ENCODE results near the gene TEK.

The TEK gene

DNA sequence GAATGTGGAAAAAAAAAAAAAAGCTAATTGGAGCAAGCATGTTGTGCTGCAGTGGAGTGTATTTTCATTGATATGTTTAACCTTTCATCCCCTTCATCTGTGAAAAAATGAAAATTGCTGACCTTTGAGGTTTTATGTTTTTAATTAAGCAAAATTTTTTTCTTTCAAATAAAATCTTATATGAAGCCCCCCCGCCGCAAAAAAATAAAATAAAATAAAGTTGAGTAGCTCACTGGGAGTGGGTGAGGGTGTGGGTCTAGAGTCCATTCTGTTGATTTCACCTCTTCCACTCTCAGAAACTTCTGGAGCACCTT lies 43.3 kb downstream of the TEK start:
- Histone ChIP-seq H3K4me3 (ENCODE audit: low read length, poor library complexity, severe bottlenecking) (no peak overlapping the region), H3K9me2 (replicated peaks; ENCODE audit: low read depth, low read length) (no peaks in the 10 kb centered on the region), H3K9ac (ENCODE audit: low read depth, low read length, poor library complexity, severe bottlenecking) (no peak overlapping the region), H3K36me3 (ENCODE audit: insufficient read depth, low read length) (no peaks in the 10 kb centered on the region), H2AFZ (ENCODE audit: low read length) (no peak overlapping the region), H3F3A (ENCODE audit: low read depth) (no peaks in the 10 kb centered on the region), H3K4me2 (ENCODE audit: low read depth, low read length, poor library complexity, severe bottlenecking) (no peak overlapping the region), H4K20me1 (ENCODE audit: insufficient read depth, low read length, poor library complexity, severe bottlenecking) (no peaks in the 10 kb centered on the region), H3K27me3 (ENCODE audit: insufficient read depth, low read length, poor library complexity, severe bottlenecking) (no peaks in the 10 kb centered on the region), H3K4me1 (ENCODE audit: insufficient read depth, low read length, poor library complexity, severe bottlenecking) (no peaks in the 10 kb centered on the region), H3K9me3 (ENCODE audit: insufficient read depth, low read depth, low read length) (no peaks in the 10 kb centered on the region), H3K79me2 (ENCODE audit: insufficient read depth, low read length) (no peaks in the 10 kb centered on the region)
- TF ChIP-seq EZH2phosphoT487 (IDR thresholded peaks at IDR 0.05; ENCODE audit: borderline replicate concordance) = no peak
- TF ChIP-seq, protein P1, sequence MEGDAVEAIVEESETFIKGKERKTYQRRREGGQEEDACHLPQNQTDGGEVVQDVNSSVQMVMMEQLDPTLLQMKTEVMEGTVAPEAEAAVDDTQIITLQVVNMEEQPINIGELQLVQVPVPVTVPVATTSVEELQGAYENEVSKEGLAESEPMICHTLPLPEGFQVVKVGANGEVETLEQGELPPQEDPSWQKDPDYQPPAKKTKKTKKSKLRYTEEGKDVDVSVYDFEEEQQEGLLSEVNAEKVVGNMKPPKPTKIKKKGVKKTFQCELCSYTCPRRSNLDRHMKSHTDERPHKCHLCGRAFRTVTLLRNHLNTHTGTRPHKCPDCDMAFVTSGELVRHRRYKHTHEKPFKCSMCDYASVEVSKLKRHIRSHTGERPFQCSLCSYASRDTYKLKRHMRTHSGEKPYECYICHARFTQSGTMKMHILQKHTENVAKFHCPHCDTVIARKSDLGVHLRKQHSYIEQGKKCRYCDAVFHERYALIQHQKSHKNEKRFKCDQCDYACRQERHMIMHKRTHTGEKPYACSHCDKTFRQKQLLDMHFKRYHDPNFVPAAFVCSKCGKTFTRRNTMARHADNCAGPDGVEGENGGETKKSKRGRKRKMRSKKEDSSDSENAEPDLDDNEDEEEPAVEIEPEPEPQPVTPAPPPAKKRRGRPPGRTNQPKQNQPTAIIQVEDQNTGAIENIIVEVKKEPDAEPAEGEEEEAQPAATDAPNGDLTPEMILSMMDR (conservative IDR thresholded peaks at IDR 0.05; ENCODE audit: low read length) = no peak

DNA sequence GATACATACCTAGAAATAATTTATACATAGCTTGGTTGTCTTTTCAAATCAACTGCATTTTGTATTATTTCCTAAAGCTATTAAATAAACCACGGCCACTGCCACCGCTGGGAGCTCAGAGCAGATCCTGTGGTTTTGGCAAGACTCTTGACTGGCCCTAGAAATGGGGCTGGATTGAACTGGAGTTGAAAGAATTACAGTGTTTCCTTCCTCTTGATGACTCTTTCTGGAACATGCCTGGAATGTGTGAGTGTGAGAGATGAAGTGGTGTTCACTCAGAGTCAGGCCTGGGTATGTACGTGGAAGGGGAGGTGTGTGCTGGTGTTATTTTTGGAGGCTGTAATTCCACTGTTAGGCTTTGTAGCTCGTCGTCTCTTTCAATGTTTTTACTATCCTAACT lies 45.9 kb downstream of the TEK start:
- no peak for TF ChIP-seq EZH2phosphoT487 (IDR thresholded peaks at IDR 0.05; ENCODE audit: borderline replicate concordance)
- TF ChIP-seq, protein P1 (conservative IDR thresholded peaks at IDR 0.05; ENCODE audit: low read length) = no peak
- no peaks in the 10 kb centered on the region for H3K9me2 ChIP-seq (replicated peaks; ENCODE audit: low read depth, low read length)
- no peaks in the 10 kb centered on the region for H3F3A ChIP-seq (ENCODE audit: low read depth)
- no peaks in the 10 kb centered on the region for H4K20me1 ChIP-seq (ENCODE audit: insufficient read depth, low read length, poor library complexity, severe bottlenecking)
- H3K36me3 ChIP-seq (ENCODE audit: insufficient read depth, low read length) = no peaks in the 10 kb centered on the region
- no peak overlapping the region for H2AFZ ChIP-seq (ENCODE audit: low read length)
- no peaks in the 10 kb centered on the region for H3K4me1 ChIP-seq (ENCODE audit: insufficient read depth, low read length, poor library complexity, severe bottlenecking)
- no peak overlapping the region for H3K4me3 ChIP-seq (ENCODE audit: low read length, poor library complexity, severe bottlenecking)
- no peak overlapping the region for H3K9ac ChIP-seq (ENCODE audit: low read depth, low read length, poor library complexity, severe bottlenecking)
- no peaks in the 10 kb centered on the region for H3K9me3 ChIP-seq (ENCODE audit: insufficient read depth, low read depth, low read length)
- no peaks in the 10 kb centered on the region for H3K27me3 ChIP-seq (ENCODE audit: insufficient read depth, low read length, poor library complexity, severe bottlenecking)
- no peak overlapping the region for H3K4me2 ChIP-seq (ENCODE audit: low read depth, low read length, poor library complexity, severe bottlenecking)
- H3K79me2 ChIP-seq (ENCODE audit: insufficient read depth, low read length) = no peaks in the 10 kb centered on the region

DNA sequence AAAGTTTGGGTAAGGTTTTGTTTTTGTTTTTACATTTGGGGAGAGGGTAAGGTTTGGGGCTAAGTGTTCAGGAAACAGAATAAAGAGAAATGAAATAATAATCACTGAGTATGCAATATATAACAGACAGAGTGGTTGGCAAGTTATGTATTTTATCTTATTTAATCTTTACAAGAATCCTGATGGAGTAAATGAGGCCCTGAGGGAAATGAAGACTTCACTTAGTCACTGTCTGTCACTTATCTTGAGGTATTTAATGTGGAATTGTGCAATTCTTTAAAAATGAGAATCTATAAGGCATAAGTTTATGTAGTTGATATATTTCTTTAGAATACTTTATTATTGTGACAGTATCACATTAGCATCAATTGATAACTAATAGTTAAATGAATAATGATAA lies 48.1 kb downstream of the TEK start:
- Histone ChIP-seq H3K36me3 (ENCODE audit: insufficient read depth, low read length) (no peaks in the 10 kb centered on the region), H3K4me2 (ENCODE audit: low read depth, low read length, poor library complexity, severe bottlenecking) (no peak overlapping the region), H3K27me3 (ENCODE audit: insufficient read depth, low read length, poor library complexity, severe bottlenecking) (no peaks in the 10 kb centered on the region), H3K4me3 (ENCODE audit: low read length, poor library complexity, severe bottlenecking) (no peak overlapping the region), H2AFZ (ENCODE audit: low read length) (no peak overlapping the region), H3K9ac (ENCODE audit: low read depth, low read length, poor library complexity, severe bottlenecking) (no peak overlapping the region), H3K4me1 (ENCODE audit: insufficient read depth, low read length, poor library complexity, severe bottlenecking) (no peaks in the 10 kb centered on the region), H4K20me1 (ENCODE audit: insufficient read depth, low read length, poor library complexity, severe bottlenecking) (no peaks in the 10 kb centered on the region), H3K9me3 (ENCODE audit: insufficient read depth, low read depth, low read length) (no peaks in the 10 kb centered on the region), H3F3A (ENCODE audit: low read depth) (no peaks in the 10 kb centered on the region), H3K9me2 (replicated peaks; ENCODE audit: low read depth, low read length) (no peaks in the 10 kb centered on the region), H3K79me2 (ENCODE audit: insufficient read depth, low read length) (no peaks in the 10 kb centered on the region)
- no peak for TF ChIP-seq EZH2phosphoT487 (IDR thresholded peaks at IDR 0.05; ENCODE audit: borderline replicate concordance)
- TF ChIP-seq, protein P1 (conservative IDR thresholded peaks at IDR 0.05; ENCODE audit: low read length) = no peak

All from Loucy (cell line).